SIG-M5 (cell line): Measurements from ENCODE around the gene ERICH4.
"Not testable (repeated sequence)": the region's sequence is repeated elsewhere in the genome, so short reads cannot be mapped to it uniquely, and the experiment has no call there.

Source experiments
- DNase-seq: peaks from one replicate; lab custom pipeline; 2025; lab: John Stamatoyannopoulos, UW

ERICH4 gene

GRCh38 chr19:41442473-41443355, at the start of gene ERICH4:
ERICH4 (plus strand) TSS chr19:41443156; CDS start chr19:41443170, 14 bp downstream.
- no peak for DNase-seq

- no peak for DNase-seq
Observed at GRCh38 chr19:41395355-41395754, 47.6 kb upstream of the ERICH4 start.

GRCh38 chr19:41397086-41398049, 45.6 kb upstream of the ERICH4 start, which contains the start of the genes BCKDHA and EXOSC5:
BCKDHA (plus strand) TSS chr19:41397818; CDS start chr19:41397828, 10 bp downstream.
EXOSC5 (minus strand) TSS chr19:41397359; CDS start chr19:41397328, 31 bp downstream.
- peak; percentile 92 for DNase-seq

- DNase-seq = no peak
Observed at GRCh38 chr19:41398050-41398418, 44.9 kb upstream of the ERICH4 start.

- DNase-seq = no peak
Observed at GRCh38 chr19:41398598-41398997, 44.4 kb upstream of the ERICH4 start.

- no peak for DNase-seq
Observed at GRCh38 chr19:41399091-41399490, 43.9 kb upstream of the ERICH4 start.

GRCh38 chr19:41399525-41399924, 43.4 kb upstream of the ERICH4 start:
- no peak for DNase-seq

GRCh38 chr19:41401483-41401882, 41.5 kb upstream of the ERICH4 start:
- DNase-seq = no peak

- no peak for DNase-seq
Observed at GRCh38 chr19:41402010-41402409, 40.9 kb upstream of the ERICH4 start.

GRCh38 chr19:41403181-41403970, 39.6 kb upstream of the ERICH4 start:
- DNase-seq = no peak

GRCh38 chr19:41405776-41406175, 37.2 kb upstream of the ERICH4 start:
- no peak for DNase-seq

- peak; percentile 71 for DNase-seq
Observed at GRCh38 chr19:41407271-41407670, 35.7 kb upstream of the ERICH4 start.

GRCh38 chr19:41408256-41408655, 34.7 kb upstream of the ERICH4 start:
- DNase-seq = no peak

GRCh38 chr19:41408846-41409245, 34.1 kb upstream of the ERICH4 start:
- not testable (repeated sequence) for DNase-seq

- DNase-seq = no peak
Observed at GRCh38 chr19:41409288-41409687, 33.7 kb upstream of the ERICH4 start.

- DNase-seq = no peak
Observed at GRCh38 chr19:41410336-41411054, 32.5 kb upstream of the ERICH4 start.

- no peak for DNase-seq
Observed at GRCh38 chr19:41411100-41411967, 31.6 kb upstream of the ERICH4 start.

GRCh38 chr19:41411968-41412265, 31.0 kb upstream of the ERICH4 start:
- DNase-seq = no peak

- no peak for DNase-seq
Observed at GRCh38 chr19:41412953-41413352, 30.0 kb upstream of the ERICH4 start.

GRCh38 chr19:41413947-41414346, 29.0 kb upstream of the ERICH4 start:
- no peak for DNase-seq
